B cell (primary cell): ENCODE data around the gene TOGARAM2. TPM values are rescaled to one million over a fixed set of nuclear protein-coding genes. Genes with fewer than 3 reads are reported as not detected.

Experiments used
- ATAC-seq: fragments of 200-7000 bp; cut with Tn5 transposase; one replicate; pipeline ENCODE4 v1.10.0; 2021; ENCODE audit warnings: low read depth, mild to moderate bottlenecking, moderate number of reproducible peaks, moderate library complexity
- CTCF ChIA-PET: fragments of 350-600 bp; sonication (Branson Sonifier 250); formaldehyde crosslinking; loops from one replicate; lab custom pipeline; 2021; ENCODE audit warnings: antibody characterized with exemption, inconsistent platforms; lab: Charles Lee
- POLR2A ChIA-PET: fragments of 350-600 bp; sonication (Branson Sonifier 250); formaldehyde crosslinking; loops from one replicate; lab custom pipeline; 2021; ENCODE audit warnings: antibody characterized with exemption; lab: Charles Lee
- DNase-seq: peaks from one replicate; pipeline ENCODE4 v3.0.0; 2013
- H2AFZ ChIP-seq: 2 replicates; pipeline ENCODE4 v1.6.1; 2012; ENCODE audit warnings: mild to moderate bottlenecking, low read depth, low read length; ENCODE audit not compliant: insufficient read depth, poor library complexity, severe bottlenecking
- H3K27ac ChIP-seq, 2 donors: 1 replicate in 1 of 2; 2 replicates in 1 of 2; pipeline ENCODE4 v1.5.1; 2012 to 2013; ENCODE audit warnings: low read length in 2 of 2, mild to moderate bottlenecking in 2 of 2, moderate library complexity in 1 of 2
- H3K27me3 ChIP-seq, 4 experiments: fragments of 200-600 bp in 1 of 4; sonication (generic) in 1 of 4; replicated peaks in 1 of 4; 1 replicate in 2 of 4; 2 replicates in 2 of 4; pipeline versions ENCODE4 v1.6.1 to v1.7.0; 2013 to 2016; ENCODE audit warnings: low read length in 3 of 4, mild to moderate bottlenecking in 2 of 4, mixed read lengths in 1 of 4, moderate library complexity in 1 of 4; ENCODE audit not compliant: insufficient read depth in 4 of 4, control insufficient read depth in 3 of 4; ENCODE audit errors: control extremely low read depth in 1 of 4
- H3K36me3 ChIP-seq, 2 experiments: replicated peaks in 1 of 2; 1 replicate in 1 of 2; 2 replicates in 1 of 2; pipeline versions ENCODE4 v1.6.1 to v1.7.1; 2013; ENCODE audit warnings: low read length in 1 of 2; ENCODE audit not compliant: insufficient read depth in 2 of 2, control insufficient read depth in 1 of 2; ENCODE audit errors: control extremely low read depth in 1 of 2, extremely low read depth in 1 of 2
- H3K4me1 ChIP-seq, 2 donors: fragments of 200-600 bp in 1 of 2; sonication (generic) in 1 of 2; 1 replicate in 1 of 2; 2 replicates in 1 of 2; pipeline versions ENCODE4 v1.5.1 to v1.6.1; 2013 to 2017; ENCODE audit warnings: low read length in 2 of 2; ENCODE audit not compliant: control insufficient read depth in 2 of 2, insufficient read depth in 2 of 2
- H3K4me2 ChIP-seq: replicated peaks from 2 replicates; pipeline ENCODE3; 2012; ENCODE audit warnings: mild to moderate bottlenecking, low read depth, low read length; ENCODE audit not compliant: poor library complexity, severe bottlenecking
- H3K4me3 ChIP-seq, 5 experiments: fragments of 200-600 bp in 1 of 5; sonication (generic) in 1 of 5; 1 replicate in 3 of 5; 2 replicates in 2 of 5; pipeline versions ENCODE4 v1.5.1 to v1.7.0; 2011 to 2016; ENCODE audit warnings: low read length in 4 of 5, mild to moderate bottlenecking in 4 of 5, low read depth in 2 of 5, control low read depth in 1 of 5, moderate library complexity in 1 of 5; ENCODE audit not compliant: insufficient read depth in 1 of 5; ENCODE audit errors: control extremely low read depth in 1 of 5, extremely low read depth in 1 of 5
- H3K79me2 ChIP-seq: fragments of 200-600 bp; sonication (generic); one replicate; pipeline ENCODE4 v1.6.0; 2016; ENCODE audit warnings: low read length; ENCODE audit not compliant: control insufficient read depth, insufficient read depth
- H3K9ac ChIP-seq: fragments of 200-600 bp; sonication (generic); 2 replicates; pipeline ENCODE4 v1.6.1; 2017; ENCODE audit warnings: mild to moderate bottlenecking, low read length, moderate library complexity
- H3K9me3 ChIP-seq, 3 donors: one replicate each; pipeline versions ENCODE4 v1.6.1 to v1.7.1; 2013; ENCODE audit warnings: low read length in 2 of 3; ENCODE audit not compliant: control insufficient read depth in 2 of 3, insufficient read depth in 1 of 3; ENCODE audit errors: control extremely low read depth in 1 of 3
- H4K20me1 ChIP-seq: 2 replicates; pipeline ENCODE4 v1.6.0; 2012; ENCODE audit warnings: mild to moderate bottlenecking, low read length; ENCODE audit not compliant: insufficient read depth, control insufficient read depth, poor library complexity, severe bottlenecking
- H3K27ac Mint-ChIP-seq: one replicate; pipeline ENCODE4 v1.8.0; 2021; ENCODE audit warnings: mixed read lengths
- H3K27me3 Mint-ChIP-seq: one replicate; pipeline ENCODE4 v1.8.0; 2021; ENCODE audit warnings: mixed read lengths
- H3K4me1 Mint-ChIP-seq: one replicate; pipeline ENCODE4 v1.8.0; 2021; ENCODE audit warnings: mixed read lengths
- H3K4me3 Mint-ChIP-seq: one replicate; pipeline ENCODE4 v1.8.0; 2021; ENCODE audit warnings: mixed read lengths
- H3K9me3 Mint-ChIP-seq: one replicate; pipeline ENCODE4 v1.8.0; 2022; ENCODE audit warnings: mixed read lengths; ENCODE audit not compliant: insufficient read depth
- CTCF ChIP-seq: fragments of 200-600 bp; IDR thresholded peaks from one replicate; pipeline ENCODE4 v1.8.0; 2022; ENCODE audit warnings: antibody characterized with exemption, mild to moderate bottlenecking
- EZH2 ChIP-seq: IDR thresholded peaks from 2 replicates; pipeline ENCODE4 v1.6.1; 2012; ENCODE audit warnings: borderline replicate concordance, low read depth, mild to moderate bottlenecking, moderate library complexity, low read length; ENCODE audit not compliant: insufficient read depth, poor library complexity, severe bottlenecking
- WGBS: methylation state at CpG from one replicate; pipeline ENCODE4 v1.1.5; 2013; ENCODE audit warnings: missing lambda C conversion rate; ENCODE audit not compliant: insufficient coverage; 5-methylcytosine and 5-hydroxymethylcytosine counted together
- intact Hi-C: fragments of 100-400 bp; cut with micrococcal nuclease; formaldehyde crosslinking; loops from one replicate; pipeline ENCODE4 v1.10.0; 2022
- polyA plus RNA-seq: library from polyadenylated mRNA; depleted of rRNA; stranded (reverse); fragments of >200 nt; gene quantifications from 2 replicates; pipeline ENCODE4 v1.2.3, GENCODE V29; 2012
- total RNA-seq, 2 donors: library from RNA; stranded (reverse); fragments of 120-200 nt in 1 of 2; gene quantifications; 1 replicate in 1 of 2; 2 replicates in 1 of 2; pipeline versions ENCODE4 v1.2.3 to v1.2.4, GENCODE V29; 2013 to 2022

The TOGARAM2 gene
- total and polyA plus RNA-seq, 2 donors (not counting 1 experiment from before 2014, with no cell fraction given): 0.25 to 0.61 TPM

- ATAC-seq: no peak
- H2AFZ ChIP-seq: no peak overlapping the region
- POLR2A ChIA-PET: no interaction called here
Observed at GRCh38 chr2:29032189-29032588, 51.1 kb downstream of the TOGARAM2 start.

GRCh38 chr2:29033172-29033571 is 52.1 kb downstream of the TOGARAM2 start:
- WGBS: 95% methylated on average over 2 of the region's 2 CpGs
- H3K27me3 Mint-ChIP-seq: no peaks in the 10 kb centered on the region
- no peak for TF ChIP-seq EZH2
- no peak for TF ChIP-seq CTCF
- CTCF ChIA-PET: interaction anchor here (0.9 kb wide), 1 partner anchor 21 kb away, joined by 3 read pairs; no protein-coding TSS in a partner anchor
- Histone ChIP-seq H3K9me3 (no peaks in the 10 kb centered on the region), H3K36me3 (no peaks in the 10 kb centered on the region), H3K27ac (no peak overlapping the region), H2AFZ (no peak overlapping the region), H3K27me3 (no peaks in the 10 kb centered on the region), H3K4me3 (no peak overlapping the region), H3K4me1 (no peaks in the 10 kb centered on the region), H3K79me2 (no peaks in the 10 kb centered on the region), H3K9ac (no peak overlapping the region), H3K4me2 (no peak overlapping the region), H4K20me1 (no peaks in the 10 kb centered on the region)
- no peaks in the 10 kb centered on the region for H3K4me1 Mint-ChIP-seq
- H3K4me3 Mint-ChIP-seq: no peak overlapping the region
- ATAC-seq: no peak
- intact Hi-C loops: no loop called here
- POLR2A ChIA-PET: no interaction called here
- no peak for DNase-seq
- H3K9me3 Mint-ChIP-seq: no peaks in the 10 kb centered on the region
- no peak overlapping the region for H3K27ac Mint-ChIP-seq

More at GRCh38 chr2:29032189-29032588, 51.1 kb downstream of the TOGARAM2 start:
- H3K4me3 Mint-ChIP-seq: no peak overlapping the region
- WGBS: 100% methylated on average over 3 of the region's 5 CpGs
- H3K9me3 ChIP-seq: no peaks in the 10 kb centered on the region
- no peak overlapping the region for H3K4me2 ChIP-seq
- H3K27me3 Mint-ChIP-seq: no peaks in the 10 kb centered on the region
- TF ChIP-seq CTCF (no peak), EZH2 (no peak)
- H3K4me3 ChIP-seq: no peak overlapping the region
- H3K79me2 ChIP-seq: no peaks in the 10 kb centered on the region
- H3K4me1 Mint-ChIP-seq: no peaks in the 10 kb centered on the region
- no peaks in the 10 kb centered on the region for H3K36me3 ChIP-seq
- no peak overlapping the region for H3K9ac ChIP-seq
- H3K27me3 ChIP-seq: no peaks in the 10 kb centered on the region
- no peak overlapping the region for H3K27ac ChIP-seq
- H4K20me1 ChIP-seq: no peaks in the 10 kb centered on the region
- DNase-seq: no peak
- no peaks in the 10 kb centered on the region for H3K9me3 Mint-ChIP-seq
- intact Hi-C loops: no loop called here
- H3K27ac Mint-ChIP-seq: no peak overlapping the region
- CTCF ChIA-PET: no interaction called here
- no peaks in the 10 kb centered on the region for H3K4me1 ChIP-seq
